A549 (cell line): ENCODE results near the gene MLST8. TPM values are rescaled to one million over a fixed set of nuclear protein-coding genes. Genes with fewer than 3 reads are reported as not detected.

Experiments used
- ATAC-seq, 2 experiments: fragments of 200-7000 bp in 1 of 2; fragments of >200 bp in 1 of 2; cut with Nextera tagmentation in 1 of 2; cut with Tn5 transposase in 1 of 2; 3 replicates each; pipeline versions ENCODE4 v1.8.0 to v1.9.1; 2018 to 2020; ENCODE audit warnings: mild to moderate bottlenecking in 1 of 2, moderate library complexity in 1 of 2
- CTCF ChIA-PET: fragments of 300-600 bp; sonication (Branson Sonifier 250); formaldehyde crosslinking; extraction: SDS; loops from one replicate; lab custom pipeline; 2021; ENCODE audit warnings: antibody characterized with exemption, inconsistent platforms; lab: Yijun Ruan, JAX
- POLR2A ChIA-PET: fragments of 350-600 bp; formaldehyde crosslinking; extraction: SDS; loops from one replicate; lab custom pipeline; 2021; ENCODE audit warnings: antibody characterized with exemption, inconsistent platforms; lab: Yijun Ruan, JAX
- DNase-seq, 2 experiments: peaks; one replicate each; pipeline versions ENCODE4 v3.0.0 to v3.0.0-alpha.2; 2011 to 2016; ENCODE audit warnings: low read depth in 1 of 2, low spot score in 1 of 2
- FAIRE-seq: peaks from 2 replicates; lab custom pipeline; 2011; peaks lifted over from hg19 to GRCh38; lab: Jason Lieb, UNC
- H3K27ac ChIP-seq, 2 experiments: fragments of >200 bp; sonication (Bioruptor Twin); formaldehyde crosslinking; 3 replicates each; pipeline ENCODE4 v1.5.1; 2016 to 2017
- H3K4me1 ChIP-seq: fragments of >200 bp; sonication (Bioruptor Twin); formaldehyde crosslinking; 3 replicates; pipeline ENCODE4 v1.6.1; 2016
- H3K4me2 ChIP-seq: fragments of >200 bp; sonication (Bioruptor Twin); formaldehyde crosslinking; 3 replicates; pipeline ENCODE4 v1.6.1; 2016
- H3K4me3 ChIP-seq: fragments of >200 bp; sonication (Bioruptor Twin); formaldehyde crosslinking; 3 replicates; pipeline ENCODE4 v1.5.1; 2016
- H3K9me3 ChIP-seq: fragments of >200 bp; sonication (Bioruptor Twin); formaldehyde crosslinking; 3 replicates; pipeline ENCODE4 v1.6.1; 2016
- ATOH8 ChIP-seq: fragments of 250-450 bp; sonication (Bioruptor Pico); IDR thresholded peaks from 2 replicates; pipeline ENCODE4 v1.5.0; 2020; ENCODE audit warnings: low read depth, mild to moderate bottlenecking, moderate library complexity
- CHD4 ChIP-seq: fragments of 200-600 bp; sonication (generic); IDR thresholded peaks from 2 replicates; pipeline ENCODE4 v1.6.1; 2016; ENCODE audit warnings: antibody characterized with exemption, mild to moderate bottlenecking, borderline replicate concordance
- EHMT2 ChIP-seq: fragments of 200-600 bp; sonication (generic); IDR thresholded peaks from 2 replicates; pipeline ENCODE4 v1.6.1; 2016; ENCODE audit warnings: antibody characterized with exemption, low read depth, mild to moderate bottlenecking, moderate library complexity
- FOSL2 ChIP-seq, 2 experiments: fragments of 450-650 bp in 1 of 2; fragments of >200 bp in 1 of 2; sonication (Bioruptor Twin) in 1 of 2; formaldehyde crosslinking; IDR thresholded peaks; 2 replicates each; pipeline versions ENCODE4 v1.5.0 to v1.6.1; 2016 to 2020; ENCODE audit warnings: mild to moderate bottlenecking in 1 of 2, moderate library complexity in 1 of 2
- FOXS1 ChIP-seq: fragments of 250-450 bp; sonication (Bioruptor Pico); IDR thresholded peaks from 2 replicates; pipeline ENCODE4 v1.5.0; 2020; ENCODE audit warnings: mild to moderate bottlenecking, moderate library complexity
- GATA3 ChIP-seq: IDR thresholded peaks from 2 replicates; pipeline ENCODE4 v1.6.1; 2012; ENCODE audit warnings: borderline replicate concordance
- HMGXB4 ChIP-seq: fragments of 250-450 bp; sonication (Bioruptor Pico); IDR thresholded peaks from 2 replicates; pipeline ENCODE4 v1.5.0; 2021; ENCODE audit warnings: mild to moderate bottlenecking, moderate library complexity, borderline replicate concordance
- HOXA7 ChIP-seq: fragments of 250-450 bp; sonication (Bioruptor Pico); IDR thresholded peaks from 2 replicates; pipeline ENCODE4 v1.5.0; 2020; ENCODE audit warnings: mild to moderate bottlenecking, moderate library complexity
- JUN ChIP-seq, 2 experiments: fragments of >200 bp; sonication (Bioruptor Twin); formaldehyde crosslinking; IDR thresholded peaks; 2 replicates in 1 of 2; 3 replicates in 1 of 2; pipeline ENCODE4 v1.6.1; 2016 to 2017
- KDM5A ChIP-seq: fragments of 200-600 bp; sonication (generic); IDR thresholded peaks from 2 replicates; pipeline ENCODE4 v1.6.1; 2016; ENCODE audit warnings: antibody characterized with exemption, mild to moderate bottlenecking
- MAZ ChIP-seq: fragments of 150-350 bp; IDR thresholded peaks from 2 replicates; pipeline ENCODE4 v1.6.1; 2014; ENCODE audit warnings: antibody characterized with exemption, low read depth, low read length, borderline replicate concordance
- PBX3 ChIP-seq: IDR thresholded peaks from 2 replicates; pipeline ENCODE4 v1.6.1; 2012
- POLR2A ChIP-seq: IDR thresholded peaks from 2 replicates; pipeline ENCODE4 v1.6.1; 2012; ENCODE audit warnings: mild to moderate bottlenecking, low read length
- RARB ChIP-seq: fragments of 250-450 bp; sonication (Bioruptor Pico); IDR thresholded peaks from 2 replicates; pipeline ENCODE4 v1.8.0; 2021; ENCODE audit warnings: mild to moderate bottlenecking, moderate library complexity
- RCOR1 ChIP-seq: fragments of 150-350 bp; IDR thresholded peaks from 2 replicates; pipeline ENCODE4 v1.6.1; 2014; ENCODE audit warnings: antibody characterized with exemption, low read length, low read depth
- SMC3 ChIP-seq: fragments of >200 bp; sonication (Bioruptor Twin); formaldehyde crosslinking; IDR thresholded peaks from 3 replicates; pipeline ENCODE4 v1.6.1; 2018; ENCODE audit warnings: inconsistent platforms
- SREBF2 ChIP-seq: fragments of 450-650 bp; IDR thresholded peaks from 2 replicates; pipeline ENCODE4 v1.6.1; 2014; ENCODE audit warnings: mild to moderate bottlenecking, moderate library complexity
- ZNF302 ChIP-seq: fragments of 250-450 bp; sonication (Bioruptor Pico); IDR thresholded peaks from 2 replicates; pipeline ENCODE4 v1.9.0; 2021; ENCODE audit warnings: inconsistent platforms, mild to moderate bottlenecking, moderate library complexity
- ZSCAN20 ChIP-seq: fragments of 250-450 bp; sonication (Bioruptor Pico); IDR thresholded peaks from 2 replicates; pipeline ENCODE4 v1.8.0; 2022; ENCODE audit warnings: mild to moderate bottlenecking, moderate library complexity
- WGBS: methylation state at CpG from one replicate; pipeline ENCODE4 v1.1.6; 2017; ENCODE audit errors: missing lambda C conversion rate; 5-methylcytosine and 5-hydroxymethylcytosine counted together
- polyA plus RNA-seq, 4 experiments: library from polyadenylated mRNA; depleted of rRNA in 3 of 4; stranded (reverse); fragments of >200 nt; fragmentation: RNase III in 1 of 4; extraction: RNeasy Plus Mini Kit Qiagen cat#74134 plus additional on column Dnase treatment in 1 of 4; gene quantifications; 2 replicates in 3 of 4; 3 replicates in 1 of 4; pipeline ENCODE4 v1.2.3, GENCODE V29; 2011 to 2017

Gene MLST8
- polyA plus RNA-seq, 2 of the 4 experiments (the other 2 are of a cell fraction) = 46.8 to 53.9 TPM

- no peak for DNase-seq
- ChIA-PET POLR2A (no interaction called here), CTCF (interaction anchor here (0.6 to 2.9 kb wide), 7 partner anchors 8 to 268 kb away, joined by 3 to 9 read pairs (median 4); partner anchors contain the start of gene ECI1)
Observed at GRCh38 chr16:2233046-2233775, 28.0 kb downstream of the MLST8 start.

GRCh38 chr16:2233872-2234812, 28.9 kb downstream of the MLST8 start:
- CTCF ChIA-PET = interaction anchor here (0.6 to 2.9 kb wide), 5 partner anchors 9 to 267 kb away, joined by 3 to 9 read pairs (median 3); partner anchors contain the start of gene ECI1
- ATAC-seq (peak in 1 of 2 experiments; percentile 32; a peak in 3 of 6 replicates), DNase-seq (no peak), FAIRE-seq (no peak)
- no peaks in the 10 kb centered on the region for H3K4me1 ChIP-seq
- WGBS = 95% methylated on average over 41 of the region's 51 CpGs
- no peak overlapping the region for H3K4me2 ChIP-seq
- H3K27ac ChIP-seq = no peak overlapping the region
- TF ChIP-seq FOSL2 (IDR thresholded peaks at IDR 0.05) (no peak), FOSL2 (CRISPR knock-in tag; IDR thresholded peaks at IDR 0.05) (no peak), FOXS1 (no peak), CHD4 (no peak), EHMT2 (no peak), ATOH8 (CRISPR knock-in tag) (no peak), RARB (no peak), ZNF302 (CRISPR knock-in tag) (no peak), MAZ (no peak), HOXA7 (CRISPR knock-in tag) (no peak), GATA3 (no peak), SREBF2 (no peak), HMGXB4 (CRISPR knock-in tag) (no peak), PBX3 (peak; percentile 42; the same call in 1 of the 2 replicates), ZSCAN20 (CRISPR knock-in tag) (no peak), POLR2A (0 out of 2 replicates have a peak, but pooled peaks have one; percentile 4), SMC3 (no peak), RCOR1 (no peak)
- H3K4me3 ChIP-seq = no peak overlapping the region
- no peaks in the 10 kb centered on the region for H3K9me3 ChIP-seq
- POLR2A ChIA-PET = no interaction called here

More at GRCh38 chr16:2233046-2233775, 28.0 kb downstream of the MLST8 start:
- ATAC-seq = peak in 1 of 2 experiments; percentile 1; a peak in 2 of 6 replicates
- H3K4me3 ChIP-seq = no peak overlapping the region
- WGBS = 94% methylated on average over 23 of the region's 28 CpGs
- no peaks in the 10 kb centered on the region for H3K4me1 ChIP-seq
- no peak overlapping the region for H3K4me2 ChIP-seq
- peak in 1 of 2 experiments; percentile 23; a peak in 1 of 5 replicates for TF ChIP-seq JUN (IDR thresholded peaks at IDR 0.05)
- no peak for TF ChIP-seq HMGXB4 (CRISPR knock-in tag)
- TF ChIP-seq KDM5A = no peak
- no peak for FAIRE-seq
- H3K9me3 ChIP-seq = no peaks in the 10 kb centered on the region
- no peak overlapping the region for H3K27ac ChIP-seq
